ENCODE measurements around the gene RPL36. TPM values are rescaled to one million over a fixed set of nuclear protein-coding genes. Genes with fewer than 3 reads are reported as not detected.
A peak's percentile ranks its signal among the peaks of the same experiment; 100 is the strongest.

The RPL36 gene
- total and polyA plus RNA-seq, 9 of the 15 experiments (the other 6 are each of a cell fraction or from before 2014, with no cell fraction given): 350 to 3,412 (median 1,507) TPM

- POLR2A ChIA-PET: interaction anchor here (0.9 to 1.5 kb wide), 3 partner anchors 40 to 125 kb away, joined by 3 to 6 read pairs (median 3); no protein-coding TSS in a partner anchor
- no peak for ATAC-seq
- WGBS (ENCODE audit: insufficient coverage, low coverage, missing lambda C conversion rate): 46% methylated on average over 9 of the region's 10 CpGs
- BruUV-seq (replicated peaks): no TSS peak
- in situ Hi-C loops (cut with MboI) (no loop called here), intact Hi-C loops (cut with micrococcal nuclease) (loop anchor here (10.0 kb wide), 1 partner anchor 59 kb away; the partner anchor contains the start of genes SAFB and SAFB2)
- H3K9me1 ChIP-seq (ENCODE audit: control insufficient read depth, insufficient read depth, low read length): no peaks in the 10 kb centered on the region
- no peak for DNase-seq (ENCODE audit: extremely low read depth in 1 of 4, low spot score in 3 of 4)
- H3K4me2 ChIP-seq (ENCODE audit: insufficient read depth, low read length): no peak overlapping the region
- H3K27ac ChIP-seq (ENCODE audit: extremely low read depth, low read depth, low read length): no peak overlapping the region
- peaks cover 12% of the 10 kb centered on the region for H3K79me2 ChIP-seq (ENCODE audit: control insufficient read depth, insufficient read depth, low read length)
- no peaks in the 10 kb centered on the region for H3K27me3 ChIP-seq (ENCODE audit: control insufficient read depth in 2 of 2, insufficient read depth in 2 of 2, low read length in 2 of 2)
- CTCF ChIA-PET (ENCODE audit: low intra/inter-chr PET ratio): no interaction called here
- no peak overlapping the region for H3K4me3 ChIP-seq
- peak; percentile 69 for FAIRE-seq
- no peak overlapping the region for H2AFZ ChIP-seq (ENCODE audit: low read depth, low read length)
- H4K20me1 ChIP-seq (replicated peaks; ENCODE audit: control insufficient read depth, insufficient read depth, low read length): 0 out of 2 replicates have a peak, but pooled peaks cover 6% of the 10 kb centered on the region
- H3K4me1 ChIP-seq (replicated peaks in 1 of 2; ENCODE audit: control insufficient read depth in 2 of 2, insufficient read depth in 2 of 2, low read length in 2 of 2): peaks cover 25 to 65% of the 10 kb centered on the region in 2 experiments
- H3K9me3 ChIP-seq (replicated peaks; ENCODE audit: control insufficient read depth, insufficient read depth, low read depth, low read length): no peaks in the 10 kb centered on the region
- no peak overlapping the region; a peak in 1 of 4 replicates for H3K9ac ChIP-seq (ENCODE audit: insufficient read depth in 1 of 2, low read depth in 2 of 2, low read length in 2 of 2)
- peaks cover 6% of the 10 kb centered on the region; the same call in 2 of the 3 replicates for H3K36me3 ChIP-seq (ENCODE audit: control insufficient read depth, insufficient read depth, low read length)
- TF ChIP-seq CHD1 (IDR thresholded peaks at IDR 0.05; ENCODE audit: low read length) (no peak), NFIX (CRISPR knock-in tag; IDR thresholded peaks at IDR 0.05; ENCODE audit: low read depth) (no peak), ZNF592 (IDR thresholded peaks at IDR 0.05) (no peak), IRF1 (CRISPR knock-in tag; IDR thresholded peaks at IDR 0.05; ENCODE audit: borderline replicate concordance) (no peak), RBM14 (IDR thresholded peaks at IDR 0.05; ENCODE audit: borderline replicate concordance, insufficient read depth, low read depth, low read length) (no peak), ARID1B (IDR thresholded peaks at IDR 0.05) (no peak), ZKSCAN3 (CRISPR knock-in tag; IDR thresholded peaks at IDR 0.05) (no peak), RBM22 (IDR thresholded peaks at IDR 0.05; ENCODE audit: low read depth, low read length, poor library complexity, severe bottlenecking) (no peak), MCM2 (IDR thresholded peaks at IDR 0.05; ENCODE audit: low read depth) (no peak), CBX8 (IDR thresholded peaks at IDR 0.05; ENCODE audit: borderline replicate concordance, extremely low read depth, low read depth, low read length, poor library complexity, severe bottlenecking) (no peak), CBX2 (IDR thresholded peaks at IDR 0.05; ENCODE audit: insufficient read depth, low read length, poor library complexity, severe bottlenecking) (no peak), ZNF24 (IDR thresholded peaks at IDR 0.05) (peak; percentile 48; the same call in 1 of the 2 replicates), SIX5 (IDR thresholded peaks at IDR 0.05; ENCODE audit: borderline replicate concordance in 1 of 2, insufficient read depth in 1 of 2, low read depth in 1 of 2, low read length in 2 of 2) (no peak), MAZ (CRISPR knock-in tag; conservative IDR thresholded peaks at IDR 0.05 in 1 of 2, IDR thresholded peaks at IDR 0.05 in 1 of 2) (no peak), PKNOX1 (IDR thresholded peaks at IDR 0.05) (peak; percentile 86)
Measured at GRCh38 chr19:5683177-5683886, 6.8 kb upstream of the RPL36 start.

All from K562 (cell line).